Sigmoid colon (tissue), 3 donors: ENCODE data around the gene EMB.

Experiments
- CTCF ChIP-seq, 4 experiments: fragments of 450-650 bp in 3 of 4; fragments of 200-600 bp in 1 of 4; IDR thresholded peaks; one replicate each; pipeline ENCODE4 v1.5.1; 2016 to 2019; ENCODE audit warnings: antibody characterized with exemption in 4 of 4, mild to moderate bottlenecking in 3 of 4, moderate library complexity in 2 of 4
- POLR2A ChIP-seq, 2 donors: fragments of 450-650 bp; IDR thresholded peaks; one replicate each; pipeline ENCODE4 v1.6.1; 2016; ENCODE audit warnings: antibody characterized with exemption in 2 of 2, mild to moderate bottlenecking in 2 of 2, moderate library complexity in 2 of 2

GRCh38 chr5:50440651-50441492 lies at the start of gene EMB:
- TF ChIP-seq CTCF (IDR thresholded peaks at IDR 0.05) (no peak), POLR2A (IDR thresholded peaks at IDR 0.05) (no peak)
